ENCODE data around the gene CTSO.
"Not testable (repeated sequence)": the region's sequence is repeated elsewhere in the genome, so short reads cannot be mapped to it uniquely, and the experiment has no call there.

The CTSO gene

DNA sequence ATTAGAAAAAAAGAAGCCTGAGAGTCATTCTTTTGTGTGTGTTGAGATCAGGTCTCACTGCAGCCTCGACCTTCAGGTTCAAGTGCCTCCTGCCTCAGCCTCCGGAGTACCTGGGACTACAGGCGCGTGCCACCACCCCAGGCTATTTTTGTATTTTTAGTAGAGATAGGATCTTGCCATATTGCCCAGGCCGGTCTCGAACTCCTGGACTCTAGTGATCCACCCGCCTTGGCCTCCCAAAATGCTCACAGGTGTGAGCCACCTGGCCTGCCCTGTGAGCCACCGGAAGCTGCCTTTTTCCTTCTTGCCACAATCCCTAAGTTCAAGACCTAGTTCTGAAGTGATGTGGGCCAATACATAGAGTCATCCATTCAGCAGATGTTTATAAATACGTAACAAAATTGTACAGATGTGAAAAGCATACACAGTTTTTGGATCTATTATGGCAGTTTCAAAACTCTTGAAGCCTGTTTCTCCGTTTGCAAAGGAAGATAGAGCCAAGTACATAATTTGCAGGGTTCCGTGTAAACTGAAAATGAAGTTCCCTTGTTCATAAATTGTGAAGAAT, 536 bp upstream of the CTSO start:
- no peak for DNase-seq

DNA sequence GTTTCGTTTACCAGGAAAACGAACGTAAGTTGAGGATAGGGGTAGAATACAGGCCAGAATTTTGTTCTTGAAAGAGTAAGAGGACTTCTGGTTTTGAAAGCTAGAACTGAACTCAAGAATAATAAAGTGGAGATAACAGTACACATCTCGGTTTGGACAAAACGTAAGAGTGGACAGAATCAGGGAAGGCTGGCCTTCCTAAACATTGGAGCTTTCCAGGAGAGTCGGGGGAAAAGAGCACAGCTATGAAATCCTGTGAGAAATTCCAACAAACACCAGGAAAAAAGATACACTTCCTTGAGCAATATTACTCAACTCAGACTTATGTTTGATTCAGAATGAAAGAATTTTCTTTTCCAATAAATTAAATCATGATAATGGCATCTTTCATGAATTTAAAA, 1.2 kb downstream of the CTSO start:
- DNase-seq = no peak

- no peak for DNase-seq
Observed at GRCh38 chr4:155950461-155950860, 3.2 kb downstream of the CTSO start.

- no peak for DNase-seq
Observed at GRCh38 chr4:155948541-155948940, 5.1 kb downstream of the CTSO start.

DNA sequence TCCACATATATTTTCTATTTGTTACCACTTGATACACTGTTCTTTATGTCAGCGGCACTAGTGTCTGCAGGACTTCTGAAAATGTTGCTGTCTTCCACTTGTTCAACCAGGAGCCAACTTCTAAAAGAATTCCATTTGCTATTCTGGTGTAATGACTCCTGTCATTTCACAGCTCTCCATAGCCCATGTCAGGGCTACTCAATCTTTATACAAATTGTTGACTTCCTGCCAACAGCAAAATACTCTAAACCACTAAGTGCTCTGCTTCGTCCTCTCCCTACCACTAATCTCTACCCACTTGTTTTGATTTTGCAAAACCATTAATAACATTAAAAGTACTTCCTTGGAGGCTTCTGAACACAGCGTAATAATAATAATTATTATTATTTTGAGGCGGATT, 7.2 kb downstream of the CTSO start:
- no peak for DNase-seq

GRCh38 chr4:155944516-155944915, 9.2 kb downstream of the CTSO start:
- no peak for DNase-seq

DNA sequence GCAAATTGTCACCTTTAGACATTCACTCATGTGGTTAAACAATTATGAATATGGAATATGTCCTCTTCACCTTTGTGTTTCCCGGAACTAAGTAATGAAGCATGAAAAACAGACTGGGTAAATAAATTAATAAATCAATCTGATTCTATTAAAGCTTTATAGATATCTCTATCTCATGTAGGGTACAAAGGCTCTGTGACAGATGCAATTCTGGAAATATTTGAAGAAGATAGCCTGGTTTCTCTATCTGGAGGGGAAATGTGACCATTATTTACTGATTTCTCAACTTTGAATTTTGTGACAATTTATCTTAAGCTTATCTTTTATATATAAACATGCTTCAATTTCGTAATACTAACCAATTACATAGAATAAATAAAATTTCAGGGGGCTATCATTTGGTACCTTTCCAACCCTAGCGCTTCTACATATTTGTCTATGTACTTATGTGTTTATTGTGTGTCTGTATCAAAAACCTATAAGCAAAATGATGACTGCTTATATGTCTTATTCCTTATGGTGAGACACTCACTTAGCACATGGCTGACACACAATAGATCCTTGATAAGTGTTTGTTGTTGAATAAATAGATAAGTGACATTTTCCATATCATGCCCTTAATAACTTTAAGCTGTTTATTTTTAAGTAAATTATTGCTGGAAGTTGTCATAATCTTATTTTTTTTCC, 9.9 kb downstream of the CTSO start:
- DNase-seq = no peak

DNA sequence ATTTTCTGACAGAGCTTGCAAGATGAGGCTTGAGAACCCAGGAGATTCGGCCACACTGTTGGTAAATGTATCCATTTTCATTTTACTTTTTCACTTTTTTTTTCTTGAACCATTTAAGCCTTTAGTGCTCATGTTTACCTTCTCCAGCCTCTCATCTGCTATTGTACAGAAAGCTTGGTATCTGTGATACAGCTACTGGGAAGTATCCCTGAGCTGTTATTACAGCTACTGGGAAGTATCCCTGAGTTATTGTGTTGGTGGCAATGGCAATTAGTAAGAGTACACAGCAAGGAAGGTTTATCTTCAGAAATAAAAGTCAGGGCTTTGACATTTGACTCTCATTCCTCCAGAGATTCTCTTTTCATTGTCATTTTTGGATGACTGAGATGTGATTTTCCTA, 11.8 kb downstream of the CTSO start:
- no peak for DNase-seq

DNA sequence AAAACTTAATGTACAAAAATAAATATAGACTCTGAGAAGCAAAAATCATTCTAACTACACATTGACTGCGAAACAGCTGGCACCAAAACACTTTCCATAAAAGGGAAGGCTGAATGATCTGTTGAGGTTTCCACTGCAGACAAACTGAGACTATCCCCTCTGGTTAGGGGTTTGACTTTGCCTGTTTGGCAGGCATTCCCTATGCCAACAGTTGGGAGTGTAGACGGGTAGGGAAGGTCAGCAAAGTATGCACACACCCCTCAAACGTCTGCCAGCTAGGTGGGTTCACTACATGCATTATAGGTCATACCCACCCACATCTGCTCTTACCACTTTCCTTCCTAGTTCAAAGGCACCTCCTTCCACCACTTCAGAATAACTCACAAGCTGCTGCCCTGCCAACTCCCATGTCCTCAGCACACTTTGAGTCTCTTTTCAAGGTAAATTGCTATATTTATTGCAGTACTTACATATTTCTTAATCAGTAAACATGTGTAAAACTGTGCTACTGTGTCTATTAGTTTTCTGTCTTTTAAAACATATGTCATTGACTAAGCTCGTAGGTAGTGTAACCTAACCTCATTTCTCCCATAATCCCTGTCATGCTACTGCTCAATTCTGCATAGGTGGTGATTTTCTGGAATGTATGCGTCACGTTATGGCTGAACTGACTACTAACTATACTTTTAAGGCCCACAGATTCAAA, 12.4 kb downstream of the CTSO start:
- no peak for DNase-seq

- DNase-seq = no peak
Observed at GRCh38 chr4:155935389-155935986, 18.2 kb downstream of the CTSO start.

DNA sequence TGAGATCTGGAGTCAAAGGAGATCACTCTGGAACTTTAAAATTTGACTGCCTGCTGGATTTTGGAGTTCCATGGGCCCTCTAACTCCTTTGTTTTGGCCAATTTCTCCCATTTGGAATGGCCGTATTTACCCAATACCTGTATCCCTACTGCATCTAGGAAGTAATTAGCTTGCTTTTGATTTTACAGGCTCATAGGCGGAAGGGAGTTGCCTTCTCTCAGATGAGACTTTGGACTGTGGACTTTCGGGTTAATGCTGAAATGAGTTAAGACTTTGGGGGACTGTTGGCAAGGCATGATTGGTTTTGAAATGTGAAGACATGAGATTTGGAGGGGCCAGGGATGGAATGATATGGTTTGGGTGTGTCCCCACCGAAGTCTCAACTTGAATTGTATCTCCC, 19.0 kb downstream of the CTSO start:
- DNase-seq = not testable (repeated sequence)

GRCh38 chr4:155931634-155932033, 22.0 kb downstream of the CTSO start:
- no peak for DNase-seq

GRCh38 chr4:155930330-155930729, 23.3 kb downstream of the CTSO start:
- DNase-seq = no peak

GRCh38 chr4:155929833-155930232, 23.8 kb downstream of the CTSO start:
- no peak for DNase-seq

GRCh38 chr4:155924637-155925036, 29.0 kb downstream of the CTSO start:
- no peak for DNase-seq

- DNase-seq = no peak
Observed at GRCh38 chr4:155921597-155921996, 32.1 kb downstream of the CTSO start.

DNA sequence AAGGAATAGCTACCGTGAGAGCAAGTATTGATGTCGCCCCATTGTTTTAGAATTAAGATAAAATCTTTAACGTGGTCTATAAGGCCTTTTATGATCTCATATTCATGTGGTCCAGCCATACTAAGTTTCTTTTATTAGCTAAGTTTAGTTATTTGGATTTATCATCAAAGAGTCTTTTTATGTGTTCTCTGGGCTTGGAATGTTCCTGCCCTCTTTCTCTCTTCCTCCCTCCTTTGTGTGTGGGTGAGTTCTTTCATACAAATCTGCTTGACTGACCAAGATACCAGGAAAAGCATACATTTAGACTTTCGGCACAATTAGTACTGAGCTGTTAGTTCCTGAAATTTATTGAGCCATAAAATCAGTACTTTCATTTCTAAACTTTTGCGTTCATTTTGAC, 38.9 kb downstream of the CTSO start:
- no peak for DNase-seq

DNA sequence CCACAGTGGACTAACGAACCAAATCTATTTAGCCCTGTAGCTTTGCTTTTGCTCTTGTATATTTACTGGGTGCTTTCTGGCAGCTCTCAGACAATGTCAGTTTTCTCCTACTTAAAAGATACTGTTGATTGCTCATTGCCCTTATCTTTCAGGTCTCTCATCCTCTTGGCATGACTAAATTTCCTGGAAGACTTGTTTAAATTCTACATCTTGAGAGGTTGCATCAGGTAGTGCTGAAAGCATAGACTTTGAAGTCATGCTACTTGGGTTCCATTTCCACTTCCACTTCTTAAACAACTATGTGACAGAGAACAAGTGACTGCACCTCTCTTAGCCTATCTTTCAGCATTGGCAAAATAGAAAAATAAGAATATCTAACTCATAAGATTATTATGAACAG, 41.8 kb downstream of the CTSO start:
- DNase-seq = no peak

GRCh38 chr4:155909615-155910226, 43.9 kb downstream of the CTSO start:
- DNase-seq = no peak

DNA sequence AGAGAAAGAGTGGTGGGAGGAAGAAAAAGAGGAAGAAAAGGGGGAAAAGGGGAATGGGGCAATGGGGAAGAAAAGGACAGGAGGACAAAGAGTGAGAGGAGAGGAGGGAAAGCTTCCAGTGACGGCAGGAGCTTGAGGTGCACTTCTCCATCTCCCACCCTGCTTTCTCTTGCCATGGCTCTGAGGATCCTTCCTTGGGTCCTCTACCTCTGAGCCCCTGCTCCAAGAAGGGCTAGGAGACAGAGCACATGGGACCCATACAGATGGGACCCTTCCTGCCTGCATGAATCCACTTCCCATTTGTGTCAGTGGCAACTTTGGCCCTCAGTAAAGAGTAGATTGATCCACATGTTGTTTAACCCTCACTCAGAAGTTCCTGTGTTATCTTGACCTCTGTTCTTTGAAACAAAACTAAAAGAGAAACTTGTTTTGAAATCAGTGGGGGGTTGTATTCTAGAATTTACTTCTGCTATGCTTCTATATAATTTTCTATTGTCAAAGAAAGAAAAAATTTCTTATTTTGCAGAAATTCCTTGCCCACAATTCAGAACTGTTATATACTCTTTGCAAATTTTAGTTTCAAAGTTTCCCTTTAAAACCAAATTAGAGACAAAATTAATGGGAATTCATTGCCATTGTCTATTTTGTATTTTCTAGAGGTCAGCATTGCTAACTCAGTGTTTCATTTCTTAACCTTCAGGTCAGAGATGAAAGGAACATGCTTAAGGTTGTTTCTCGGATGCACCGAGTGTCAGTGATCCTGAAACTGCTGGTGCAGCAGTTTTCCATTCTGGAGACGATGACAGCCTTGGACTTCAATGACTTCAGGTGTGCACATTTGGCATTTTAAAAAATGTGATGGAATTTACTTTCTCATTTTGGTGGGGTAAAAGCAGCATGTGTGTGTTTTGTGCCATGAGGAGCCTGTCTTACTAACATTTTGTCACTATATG, 45.2 kb downstream of the CTSO start:
- DNase-seq = no peak

DNA sequence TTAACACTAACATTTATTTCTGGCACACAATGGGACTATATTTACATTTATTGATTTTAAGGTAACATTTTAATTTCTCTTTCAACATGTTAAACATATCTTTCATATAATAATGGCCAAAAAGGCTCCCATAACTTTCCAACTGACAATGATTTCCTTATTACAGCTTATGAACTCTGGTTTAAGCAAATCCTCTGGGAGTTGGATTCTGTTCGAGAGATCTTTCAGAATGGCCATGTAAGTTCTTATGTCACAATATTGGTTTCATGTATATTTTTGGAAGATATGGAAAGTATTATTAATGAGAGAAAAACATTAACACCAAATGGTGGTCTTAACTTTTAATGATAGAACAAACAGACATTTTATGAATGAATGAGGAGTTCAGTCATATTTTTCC, 46.1 kb downstream of the CTSO start:
- no peak for DNase-seq

DNA sequence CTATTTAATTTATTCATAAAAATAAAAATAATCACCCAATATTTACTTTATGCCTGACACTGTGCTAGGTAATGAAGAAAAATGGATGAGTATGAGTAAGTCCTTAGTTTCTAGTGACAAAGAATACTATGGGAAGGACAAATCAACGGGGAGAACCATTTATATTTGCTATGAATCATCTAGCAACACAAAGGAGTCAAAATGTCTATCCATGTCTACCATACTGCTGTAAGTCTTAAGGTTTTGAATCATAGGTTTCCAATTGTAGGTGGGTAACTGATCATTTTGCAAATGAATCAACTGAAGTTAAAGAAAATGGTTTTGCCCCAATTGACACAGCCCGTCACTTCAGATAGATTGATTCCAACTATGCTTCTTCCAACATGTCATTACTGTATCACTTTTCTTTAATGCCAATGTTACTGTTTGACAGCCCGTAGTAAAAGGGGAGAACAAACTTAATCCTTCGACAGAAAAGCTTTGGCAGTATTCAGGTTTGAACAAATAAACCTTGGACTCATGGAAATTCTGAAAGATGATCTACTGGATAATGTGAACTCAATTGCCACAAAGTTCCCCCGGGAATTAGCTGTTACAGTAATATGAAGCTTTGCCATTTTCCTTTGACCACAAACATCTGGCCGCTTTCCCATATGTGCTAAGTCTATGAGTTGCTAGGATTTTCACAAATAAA, 47.0 kb downstream of the CTSO start:
- no peak for DNase-seq

Data from CD4-positive, alpha-beta T cell treated with Interferon gamma for 1 hour (primary cell).